Cardiac fibroblast (primary cell): Measurements from ENCODE around the gene ALPL.

ENCODE experiments used
- DNase-seq, 2 donors: peaks; one replicate each; pipeline versions ENCODE4 v3.0.0 to v3.0.0-alpha.2; 2010; ENCODE audit warnings: low read depth in 2 of 2
- H3K4me3 ChIP-seq, 2 donors: replicated peaks in 1 of 2; 1 replicate in 1 of 2; 2 replicates in 1 of 2; pipeline ENCODE4 v1.5.1; 2011; ENCODE audit warnings: low read depth in 2 of 2, low read length in 2 of 2, mild to moderate bottlenecking in 2 of 2, moderate library complexity in 1 of 2
- TF ChIP-seq, protein P1 (sequence below): IDR thresholded peaks from one replicate; pipeline ENCODE4 v1.5.1; 2011; ENCODE audit warnings: low read depth, mild to moderate bottlenecking, low read length, inconsistent platforms

The ALPL gene

DNA sequence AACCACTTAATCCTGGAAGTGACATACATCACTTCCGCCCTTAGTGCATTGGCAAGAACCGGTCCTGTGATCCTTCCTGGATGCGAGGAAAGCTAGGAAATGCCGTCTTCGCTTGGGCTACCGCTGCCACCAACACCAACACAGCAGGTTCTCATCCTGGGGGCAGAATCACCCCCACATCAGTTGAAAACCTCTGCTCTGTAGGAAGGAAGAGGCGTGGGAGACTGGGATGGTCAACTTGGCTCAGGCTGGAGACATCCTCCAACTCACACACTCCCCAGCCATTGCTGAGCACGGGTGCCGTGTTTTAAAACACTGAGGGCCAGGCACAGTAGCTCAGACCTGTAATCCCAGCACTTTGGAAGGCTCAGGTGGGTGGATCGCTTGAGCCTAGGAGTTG is 74.9 kb downstream of the ALPL start:
- DNase-seq: no peak
- TF ChIP-seq, protein P1, sequence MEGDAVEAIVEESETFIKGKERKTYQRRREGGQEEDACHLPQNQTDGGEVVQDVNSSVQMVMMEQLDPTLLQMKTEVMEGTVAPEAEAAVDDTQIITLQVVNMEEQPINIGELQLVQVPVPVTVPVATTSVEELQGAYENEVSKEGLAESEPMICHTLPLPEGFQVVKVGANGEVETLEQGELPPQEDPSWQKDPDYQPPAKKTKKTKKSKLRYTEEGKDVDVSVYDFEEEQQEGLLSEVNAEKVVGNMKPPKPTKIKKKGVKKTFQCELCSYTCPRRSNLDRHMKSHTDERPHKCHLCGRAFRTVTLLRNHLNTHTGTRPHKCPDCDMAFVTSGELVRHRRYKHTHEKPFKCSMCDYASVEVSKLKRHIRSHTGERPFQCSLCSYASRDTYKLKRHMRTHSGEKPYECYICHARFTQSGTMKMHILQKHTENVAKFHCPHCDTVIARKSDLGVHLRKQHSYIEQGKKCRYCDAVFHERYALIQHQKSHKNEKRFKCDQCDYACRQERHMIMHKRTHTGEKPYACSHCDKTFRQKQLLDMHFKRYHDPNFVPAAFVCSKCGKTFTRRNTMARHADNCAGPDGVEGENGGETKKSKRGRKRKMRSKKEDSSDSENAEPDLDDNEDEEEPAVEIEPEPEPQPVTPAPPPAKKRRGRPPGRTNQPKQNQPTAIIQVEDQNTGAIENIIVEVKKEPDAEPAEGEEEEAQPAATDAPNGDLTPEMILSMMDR: no peak
- no peak overlapping the region for H3K4me3 ChIP-seq

- DNase-seq: peak in 1 of 2 donors; percentile 51
- TF ChIP-seq, protein P1: no peak
- no peak overlapping the region for H3K4me3 ChIP-seq
Observed at GRCh38 chr1:21585037-21585436, 75.8 kb downstream of the ALPL start.

GRCh38 chr1:21586222-21586621 is 77.0 kb downstream of the ALPL start:
- TF ChIP-seq, protein P1: no peak
- no peak overlapping the region for H3K4me3 ChIP-seq
- DNase-seq: no peak

- H3K4me3 ChIP-seq: no peak overlapping the region
- TF ChIP-seq, protein P1: no peak
- peak; percentile 81 to 94 for DNase-seq
Observed at GRCh38 chr1:21586846-21587601, 77.8 kb downstream of the ALPL start.

DNA sequence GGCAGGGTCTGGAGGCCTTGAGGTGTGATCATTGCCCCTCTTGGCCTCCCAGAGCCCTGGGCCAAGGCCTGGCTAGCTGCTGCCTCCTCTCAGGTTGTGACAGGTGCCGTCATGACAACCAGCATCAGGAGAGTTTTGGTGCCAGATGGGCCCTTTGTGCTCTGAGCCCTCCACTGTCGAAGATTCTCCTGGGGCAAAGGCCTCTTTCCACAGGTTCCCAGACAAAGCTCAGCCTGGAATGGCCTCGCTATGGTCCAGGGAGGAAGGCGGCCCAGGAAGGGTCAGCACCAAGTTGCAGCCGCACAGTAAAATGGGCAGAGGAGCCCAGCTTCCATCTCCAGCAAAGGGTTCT is 78.4 kb downstream of the ALPL start:
- no peak for DNase-seq
- TF ChIP-seq, protein P1: no peak
- no peak overlapping the region for H3K4me3 ChIP-seq

DNA sequence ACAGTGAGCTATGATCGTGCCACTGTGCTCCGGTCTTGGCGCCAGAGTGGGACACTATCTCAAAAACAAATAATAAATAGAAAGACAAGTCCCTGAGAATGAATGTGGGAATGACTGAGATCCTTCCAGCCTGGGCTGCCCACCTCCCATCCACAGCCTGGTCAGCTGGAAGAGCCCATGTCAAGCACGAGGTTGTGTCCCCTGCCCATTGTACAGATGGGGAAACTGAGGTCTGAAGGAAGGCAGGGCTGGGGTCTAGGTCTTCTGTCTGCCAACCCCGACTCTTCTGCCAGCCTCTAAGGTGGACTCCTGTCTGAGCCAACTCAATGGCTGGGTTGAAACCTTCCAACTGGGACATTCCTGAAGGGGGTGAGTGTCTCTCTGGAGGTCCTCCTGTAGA is 80.4 kb downstream of the ALPL start:
- DNase-seq: no peak
- H3K4me3 ChIP-seq: no peak overlapping the region
- TF ChIP-seq, protein P1: no peak
